IMR-90 (cell line): ENCODE data around the gene KLHL25. TPM values are rescaled to one million over a fixed set of nuclear protein-coding genes. Genes with fewer than 3 reads are reported as not detected.

Source experiments
- ATAC-seq: fragments of 200-7000 bp; cut with Tn5 transposase; 2 replicates; pipeline ENCODE4 v1.9.1; 2020; ENCODE audit warnings: low read depth, mild to moderate bottlenecking, moderate library complexity
- BruUV-seq: library from RNA; stranded (reverse); fragments of 400-500 nt; replicated peaks from 2 replicates; lab custom pipeline; 2021; lab: Mats Ljungman, UMichigan
- CTCF ChIA-PET: fragments of 300-600 bp; formaldehyde crosslinking; extraction: SDS; loops from one replicate; lab custom pipeline; 2021; ENCODE audit warnings: antibody characterized with exemption; lab: Yijun Ruan, JAX
- POLR2A ChIA-PET: fragments of 300-600 bp; sonication (Branson Sonifier 250); formaldehyde crosslinking; loops from one replicate; lab custom pipeline; 2022; ENCODE audit warnings: antibody characterized with exemption; ENCODE audit not compliant: unreplicated experiment; lab: Charles Lee
- DNase-seq: peaks from one replicate; pipeline ENCODE4 v3.0.0; 2013
- H2AFZ ChIP-seq: replicated peaks from 2 replicates; pipeline ENCODE3; 2013; ENCODE audit warnings: low read length, mild to moderate bottlenecking; ENCODE audit not compliant: poor library complexity
- H2AK5ac ChIP-seq: 2 replicates; pipeline ENCODE4 v1.6.1; 2013; ENCODE audit warnings: low read depth, low read length, inconsistent platforms
- H2AK9ac ChIP-seq: replicated peaks from 2 replicates; pipeline ENCODE3; 2013; ENCODE audit warnings: mild to moderate bottlenecking, low read depth, low read length, moderate library complexity; ENCODE audit not compliant: poor library complexity
- H2BK120ac ChIP-seq: 2 replicates; pipeline ENCODE4 v1.6.1; 2013; ENCODE audit warnings: low read depth, low read length, inconsistent platforms
- H2BK15ac ChIP-seq: 3 replicates; pipeline ENCODE4 v1.6.1; 2013; ENCODE audit warnings: low read depth, low read length, inconsistent platforms
- H2BK20ac ChIP-seq: 2 replicates; pipeline ENCODE4 v1.6.1; 2013; ENCODE audit warnings: low read depth, mild to moderate bottlenecking, inconsistent platforms, low read length, moderate library complexity
- H2BK5ac ChIP-seq: 2 replicates; pipeline ENCODE4 v1.6.1; 2013; ENCODE audit warnings: mild to moderate bottlenecking, low read depth, low read length, inconsistent platforms; ENCODE audit not compliant: poor library complexity, severe bottlenecking
- H3K14ac ChIP-seq: replicated peaks from 2 replicates; pipeline ENCODE4 v1.6.1; 2013; ENCODE audit warnings: low read depth, low read length, inconsistent platforms
- H3K18ac ChIP-seq: 2 replicates; pipeline ENCODE4 v1.6.1; 2013; ENCODE audit warnings: low read depth, low read length, control low read depth
- H3K23ac ChIP-seq: 2 replicates; pipeline ENCODE4 v1.6.1; 2013; ENCODE audit warnings: low read depth, low read length, inconsistent platforms
- H3K27ac ChIP-seq: 2 replicates; pipeline ENCODE4 v1.5.1; 2013; ENCODE audit warnings: mild to moderate bottlenecking, control low read depth, low read length; ENCODE audit not compliant: insufficient read depth
- H3K27me3 ChIP-seq: 2 replicates; pipeline ENCODE4 v1.6.1; 2013; ENCODE audit warnings: low read length; ENCODE audit not compliant: control insufficient read depth, insufficient read depth
- H3K36me3 ChIP-seq: 2 replicates; pipeline ENCODE4 v1.6.1; 2013; ENCODE audit warnings: low read length, mixed read lengths; ENCODE audit not compliant: control insufficient read depth, insufficient read depth
- H3K4ac ChIP-seq: 2 replicates; pipeline ENCODE4 v1.6.1; 2013; ENCODE audit warnings: low read depth, low read length, inconsistent platforms
- H3K4me1 ChIP-seq: 2 replicates; pipeline ENCODE4 v1.6.1; 2013; ENCODE audit warnings: low read length, mixed read lengths; ENCODE audit not compliant: control insufficient read depth, insufficient read depth
- H3K4me2 ChIP-seq: 2 replicates; pipeline ENCODE4 v1.6.1; 2013; ENCODE audit warnings: low read depth, mild to moderate bottlenecking, control low read depth, low read length, moderate library complexity
- H3K4me3 ChIP-seq: 2 replicates; pipeline ENCODE4 v1.5.1; 2013; ENCODE audit warnings: low read depth, mild to moderate bottlenecking, control low read depth, low read length, moderate library complexity; ENCODE audit not compliant: insufficient read depth
- H3K56ac ChIP-seq: 2 replicates; pipeline ENCODE4 v1.6.1; 2013; ENCODE audit warnings: low read length, inconsistent platforms; ENCODE audit not compliant: insufficient read depth; ENCODE audit errors: extremely low read depth
- H3K79me1 ChIP-seq, 2 experiments: 2 replicates each; pipeline ENCODE4 v1.6.1; 2013; ENCODE audit warnings: low read length in 2 of 2, inconsistent platforms in 1 of 2, low read depth in 1 of 2
- H3K9ac ChIP-seq: 2 replicates; pipeline ENCODE4 v1.6.1; 2013; ENCODE audit warnings: low read depth, low read length, control low read depth
- H3K9me1 ChIP-seq: 2 replicates; pipeline ENCODE4 v1.6.1; 2013; ENCODE audit warnings: low read length, inconsistent platforms; ENCODE audit not compliant: insufficient read depth
- H3K9me3 ChIP-seq: 2 replicates; pipeline ENCODE4 v1.6.1; 2013; ENCODE audit warnings: low read length; ENCODE audit not compliant: control insufficient read depth, insufficient read depth
- H4K20me1 ChIP-seq: 2 replicates; pipeline ENCODE4 v1.6.1; 2013; ENCODE audit warnings: low read length, inconsistent platforms; ENCODE audit not compliant: insufficient read depth
- H4K5ac ChIP-seq: 2 replicates; pipeline ENCODE4 v1.6.1; 2013; ENCODE audit warnings: mild to moderate bottlenecking, low read depth, low read length, control low read depth
- H4K8ac ChIP-seq, 2 experiments: 2 replicates each; pipeline ENCODE4 v1.6.1; 2013; ENCODE audit warnings: low read depth in 2 of 2, low read length in 2 of 2, control low read depth in 1 of 2, inconsistent platforms in 1 of 2
- H4K91ac ChIP-seq: 2 replicates; pipeline ENCODE4 v1.6.1; 2013; ENCODE audit warnings: low read depth, low read length, inconsistent platforms; ENCODE audit not compliant: insufficient read depth
- BHLHE40 ChIP-seq: fragments of 150-350 bp; IDR thresholded peaks from 2 replicates; pipeline ENCODE4 v1.6.1; 2016; ENCODE audit warnings: mild to moderate bottlenecking, low read depth, low read length
- CEBPB ChIP-seq: IDR thresholded peaks from 2 replicates; pipeline ENCODE4 v1.6.1; 2012; ENCODE audit warnings: low read depth, low read length, improper control_type of control experiment
- CHD1 ChIP-seq: IDR thresholded peaks from 2 replicates; pipeline ENCODE4 v1.6.1; 2012; ENCODE audit warnings: low read depth, low read length, improper control_type of control experiment
- FOS ChIP-seq: fragments of 150-350 bp; IDR thresholded peaks from 2 replicates; pipeline ENCODE4 v1.6.1; 2016; ENCODE audit warnings: low read depth, low read length
- MAFK ChIP-seq: IDR thresholded peaks from 2 replicates; pipeline ENCODE4 v1.6.1; 2012; ENCODE audit warnings: low read depth, low read length, improper control_type of control experiment
- MAZ ChIP-seq: IDR thresholded peaks from 2 replicates; pipeline ENCODE4 v1.6.1; 2012; ENCODE audit warnings: low read depth, mild to moderate bottlenecking, low read length, improper control_type of control experiment, moderate library complexity, borderline replicate concordance
- MXI1 ChIP-seq: IDR thresholded peaks from 2 replicates; pipeline ENCODE4 v1.6.1; 2012; ENCODE audit warnings: low read depth, mild to moderate bottlenecking, low read length, moderate library complexity, borderline replicate concordance
- NFE2L2 ChIP-seq: fragments of 150-350 bp; IDR thresholded peaks from 2 replicates; pipeline ENCODE4 v1.6.1; 2016; ENCODE audit warnings: low read depth, mild to moderate bottlenecking, low read length
- POLR2A ChIP-seq: IDR thresholded peaks from 2 replicates; pipeline ENCODE4 v1.6.1; 2012; ENCODE audit warnings: mild to moderate bottlenecking, low read depth, low read length
- RAD21 ChIP-seq: IDR thresholded peaks from 2 replicates; pipeline ENCODE4 v1.6.1; 2012; ENCODE audit warnings: low read length, improper control_type of control experiment
- RCOR1 ChIP-seq: IDR thresholded peaks from 2 replicates; pipeline ENCODE4 v1.6.1; 2012; ENCODE audit warnings: mild to moderate bottlenecking, low read length, improper control_type of control experiment; ENCODE audit not compliant: insufficient replicate concordance
- RFX5 ChIP-seq: IDR thresholded peaks from 2 replicates; pipeline ENCODE4 v1.8.0; 2012; ENCODE audit warnings: low read depth, mild to moderate bottlenecking, low read length, moderate library complexity
- SMC3 ChIP-seq: fragments of 150-350 bp; IDR thresholded peaks from 2 replicates; pipeline ENCODE4 v1.6.1; 2016; ENCODE audit warnings: low read depth, mild to moderate bottlenecking, antibody characterized with exemption, low read length, moderate library complexity
- WGBS, 2 experiments: methylation state at CpG; one replicate each; pipeline versions ENCODE4 v1.1.5 to v1.1.7; 2013; ENCODE audit warnings: missing lambda C conversion rate in 2 of 2; ENCODE audit not compliant: insufficient read length in 1 of 2; ENCODE audit errors: extremely low coverage in 2 of 2; 5-methylcytosine and 5-hydroxymethylcytosine counted together
- dilution Hi-C: fragments of 300-500 bp; cut with HindIII; formaldehyde crosslinking; loops from one replicate; pipeline ENCODE4 v1.14.3; 2018; ENCODE audit warnings: low sequenced_read_pairs; ENCODE audit not compliant: unreplicated experiment
- in situ Hi-C: fragments of 300-500 bp; cut with MboI; formaldehyde crosslinking; loops from 3 replicates; pipeline ENCODE4 v1.14.3; 2019; ENCODE audit warnings: low sequenced_read_pairs, inconsistent platforms, mixed read lengths
- intact Hi-C: fragments of 100-400 bp; cut with micrococcal nuclease; formaldehyde crosslinking; loops from 2 replicates; pipeline ENCODE4 v1.10.0; 2022
- polyA plus RNA-seq, 3 experiments: library from polyadenylated mRNA; depleted of rRNA; stranded (reverse); fragments of >200 nt; gene quantifications; 2 replicates each; pipeline ENCODE4 v1.2.3, GENCODE V29; 2012; ENCODE audit warnings: low replicate concordance in 1 of 3
- total RNA-seq: library from RNA; depleted of rRNA; stranded (reverse); fragments of >200 nt; gene quantifications from 2 replicates; pipeline ENCODE4 v1.2.3, GENCODE V29; 2012
- TF ChIP-seq, protein P1 (sequence below): conservative IDR thresholded peaks from 2 replicates; pipeline ENCODE4 v1.5.1; 2012; ENCODE audit warnings: mild to moderate bottlenecking, low read depth, low read length, improper control_type of control experiment
- TF ChIP-seq, protein P2 (sequence below): fragments of 150-350 bp; IDR thresholded peaks from 2 replicates; pipeline ENCODE4 v1.6.1; 2016; ENCODE audit warnings: low read depth, mild to moderate bottlenecking, low read length, moderate library complexity, borderline replicate concordance
- TF ChIP-seq, protein P3 (sequence below): fragments of 150-350 bp; IDR thresholded peaks from 2 replicates; pipeline ENCODE4 v1.6.1; 2017; ENCODE audit warnings: mild to moderate bottlenecking, antibody characterized with exemption, low read length, low read depth

Gene KLHL25
- total and polyA plus RNA-seq, 2 of the 4 experiments (the other 2 are of a cell fraction) = 2.7 to 5.6 TPM

- H2AK5ac ChIP-seq = no peak overlapping the region
- H4K5ac ChIP-seq = no peak overlapping the region
- no peak overlapping the region for H4K91ac ChIP-seq
- BruUV-seq = no TSS peak
- no peak overlapping the region for H3K56ac ChIP-seq
- TF ChIP-seq NFE2L2 (no peak), MAFK (no peak), FOS (no peak), RFX5 (no peak), BHLHE40 (no peak), CHD1 (no peak), MXI1 (no peak), CEBPB (no peak), MAZ (no peak), RCOR1 (no peak), RAD21 (no peak), SMC3 (no peak), POLR2A (no peak)
- TF ChIP-seq, protein P1, sequence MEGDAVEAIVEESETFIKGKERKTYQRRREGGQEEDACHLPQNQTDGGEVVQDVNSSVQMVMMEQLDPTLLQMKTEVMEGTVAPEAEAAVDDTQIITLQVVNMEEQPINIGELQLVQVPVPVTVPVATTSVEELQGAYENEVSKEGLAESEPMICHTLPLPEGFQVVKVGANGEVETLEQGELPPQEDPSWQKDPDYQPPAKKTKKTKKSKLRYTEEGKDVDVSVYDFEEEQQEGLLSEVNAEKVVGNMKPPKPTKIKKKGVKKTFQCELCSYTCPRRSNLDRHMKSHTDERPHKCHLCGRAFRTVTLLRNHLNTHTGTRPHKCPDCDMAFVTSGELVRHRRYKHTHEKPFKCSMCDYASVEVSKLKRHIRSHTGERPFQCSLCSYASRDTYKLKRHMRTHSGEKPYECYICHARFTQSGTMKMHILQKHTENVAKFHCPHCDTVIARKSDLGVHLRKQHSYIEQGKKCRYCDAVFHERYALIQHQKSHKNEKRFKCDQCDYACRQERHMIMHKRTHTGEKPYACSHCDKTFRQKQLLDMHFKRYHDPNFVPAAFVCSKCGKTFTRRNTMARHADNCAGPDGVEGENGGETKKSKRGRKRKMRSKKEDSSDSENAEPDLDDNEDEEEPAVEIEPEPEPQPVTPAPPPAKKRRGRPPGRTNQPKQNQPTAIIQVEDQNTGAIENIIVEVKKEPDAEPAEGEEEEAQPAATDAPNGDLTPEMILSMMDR = no peak
- TF ChIP-seq, protein P2, sequence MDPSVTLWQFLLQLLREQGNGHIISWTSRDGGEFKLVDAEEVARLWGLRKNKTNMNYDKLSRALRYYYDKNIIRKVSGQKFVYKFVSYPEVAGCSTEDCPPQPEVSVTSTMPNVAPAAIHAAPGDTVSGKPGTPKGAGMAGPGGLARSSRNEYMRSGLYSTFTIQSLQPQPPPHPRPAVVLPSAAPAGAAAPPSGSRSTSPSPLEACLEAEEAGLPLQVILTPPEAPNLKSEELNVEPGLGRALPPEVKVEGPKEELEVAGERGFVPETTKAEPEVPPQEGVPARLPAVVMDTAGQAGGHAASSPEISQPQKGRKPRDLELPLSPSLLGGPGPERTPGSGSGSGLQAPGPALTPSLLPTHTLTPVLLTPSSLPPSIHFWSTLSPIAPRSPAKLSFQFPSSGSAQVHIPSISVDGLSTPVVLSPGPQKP = no peak
- TF ChIP-seq, protein P3, sequence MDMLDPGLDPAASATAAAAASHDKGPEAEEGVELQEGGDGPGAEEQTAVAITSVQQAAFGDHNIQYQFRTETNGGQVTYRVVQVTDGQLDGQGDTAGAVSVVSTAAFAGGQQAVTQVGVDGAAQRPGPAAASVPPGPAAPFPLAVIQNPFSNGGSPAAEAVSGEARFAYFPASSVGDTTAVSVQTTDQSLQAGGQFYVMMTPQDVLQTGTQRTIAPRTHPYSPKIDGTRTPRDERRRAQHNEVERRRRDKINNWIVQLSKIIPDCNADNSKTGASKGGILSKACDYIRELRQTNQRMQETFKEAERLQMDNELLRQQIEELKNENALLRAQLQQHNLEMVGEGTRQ = no peak
- H2BK120ac ChIP-seq = no peak overlapping the region
- 73% methylated on average over 2 of the region's 3 CpGs; no CpG with 5 or more reads in 1 of the 2 experiments for WGBS, 2 experiments
- H3K9ac ChIP-seq = no peak overlapping the region
- H3K18ac ChIP-seq = no peak overlapping the region
- H3K23ac ChIP-seq = no peak overlapping the region
- no peak overlapping the region for H2BK15ac ChIP-seq
- no peaks in the 10 kb centered on the region for H3K9me1 ChIP-seq
- H4K20me1 ChIP-seq = no peaks in the 10 kb centered on the region
- H3K14ac ChIP-seq = no peak overlapping the region
- H2BK5ac ChIP-seq = no peak overlapping the region
- H3K4me2 ChIP-seq = no peak overlapping the region
- no peaks in the 10 kb centered on the region for H3K9me3 ChIP-seq
- H3K4me1 ChIP-seq = no peaks in the 10 kb centered on the region
- peaks cover 2% of the 10 kb centered on the region; the same call in 1 of the 2 replicates for H3K27me3 ChIP-seq
- DNase-seq = no peak
- intact Hi-C loops (no loop called here), dilution Hi-C loops (no loop called here), in situ Hi-C loops (no loop called here)
- ChIA-PET CTCF (no interaction called here), POLR2A (no interaction called here)
- H3K4me3 ChIP-seq = no peak overlapping the region
- no peak overlapping the region for H3K27ac ChIP-seq
- no peaks in the 10 kb centered on the region for H3K79me1 ChIP-seq
- H3K36me3 ChIP-seq = no peaks in the 10 kb centered on the region
- H2BK20ac ChIP-seq = no peak overlapping the region
- H4K8ac ChIP-seq = no peak overlapping the region
- no peak overlapping the region for H2AK9ac ChIP-seq
- no peak for ATAC-seq
- no peak overlapping the region for H2AFZ ChIP-seq
- no peak overlapping the region for H3K4ac ChIP-seq
Measured at GRCh38 chr15:85810075-85810474, 15.3 kb upstream of the KLHL25 start.
